GM18858 (cell line): ENCODE measurements around the gene TSPOAP1.
"Not testable (repeated sequence)": the region's sequence is repeated elsewhere in the genome, so short reads cannot be mapped to it uniquely, and the experiment has no call there.

ENCODE experiments used
- ATAC-seq: cut with Tn5 transposase; IDR thresholded peaks from one replicate; pipeline ENCODE4 v1.9.1; 2021; ENCODE audit not compliant: unreplicated experiment

TSPOAP1 gene

DNA sequence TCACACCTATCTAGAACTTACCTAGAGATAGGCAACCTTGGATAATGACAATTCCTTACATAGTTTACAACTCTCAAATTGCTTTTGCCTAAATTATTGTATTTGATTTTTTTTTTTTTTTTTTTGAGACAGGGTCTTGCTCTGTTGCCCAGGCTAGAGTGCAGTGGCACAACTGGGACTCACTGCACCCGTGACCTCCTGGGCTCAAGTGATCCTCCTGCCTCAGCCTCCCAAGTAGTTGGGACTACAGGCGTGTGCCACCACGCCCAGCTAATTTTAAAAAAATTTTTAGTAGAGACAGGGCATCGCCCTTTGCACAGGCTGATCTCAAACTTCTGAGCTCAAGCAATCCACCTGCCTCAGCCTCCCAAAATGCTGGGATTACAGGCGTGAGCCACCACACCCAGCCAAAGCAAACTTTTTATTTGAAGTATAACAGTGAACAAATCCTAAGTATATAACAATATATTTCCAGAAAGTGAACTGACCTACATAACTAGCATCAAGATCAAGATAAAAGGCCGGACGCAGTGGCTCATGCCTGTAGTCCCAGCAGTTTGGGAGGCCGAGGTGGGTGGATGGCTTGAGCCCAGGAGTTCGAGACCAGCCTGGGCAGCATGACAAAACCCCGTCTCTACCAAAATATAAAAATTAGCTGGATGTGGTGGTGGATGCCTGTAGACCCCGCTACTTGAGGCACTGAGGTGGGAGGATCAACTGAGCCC lies 12.7 kb upstream of the TSPOAP1 start:
- ATAC-seq = not testable (repeated sequence)

DNA sequence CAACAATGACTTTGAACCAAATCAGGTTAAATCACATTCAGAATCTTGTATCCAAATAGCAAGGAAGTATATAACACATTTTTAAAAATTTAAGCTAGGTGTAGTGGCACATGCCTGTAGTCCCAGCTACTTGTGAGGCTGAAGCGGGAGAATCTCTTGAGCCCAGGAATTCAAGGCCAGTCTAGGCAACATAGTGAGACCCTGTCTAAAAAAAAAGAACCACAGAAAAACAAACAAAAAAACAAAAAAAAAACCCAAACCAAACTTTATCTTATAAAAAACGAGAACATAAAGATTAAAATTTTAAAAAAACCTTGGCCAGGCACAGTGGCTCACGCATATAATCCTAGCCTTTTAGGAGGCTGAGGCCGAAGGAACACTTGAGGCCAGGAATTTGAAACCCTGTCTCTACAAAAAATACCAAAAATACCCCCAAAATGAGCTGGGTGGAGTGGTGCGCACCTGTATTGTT lies 11.8 kb upstream of the TSPOAP1 start:
- ATAC-seq = no peak

DNA sequence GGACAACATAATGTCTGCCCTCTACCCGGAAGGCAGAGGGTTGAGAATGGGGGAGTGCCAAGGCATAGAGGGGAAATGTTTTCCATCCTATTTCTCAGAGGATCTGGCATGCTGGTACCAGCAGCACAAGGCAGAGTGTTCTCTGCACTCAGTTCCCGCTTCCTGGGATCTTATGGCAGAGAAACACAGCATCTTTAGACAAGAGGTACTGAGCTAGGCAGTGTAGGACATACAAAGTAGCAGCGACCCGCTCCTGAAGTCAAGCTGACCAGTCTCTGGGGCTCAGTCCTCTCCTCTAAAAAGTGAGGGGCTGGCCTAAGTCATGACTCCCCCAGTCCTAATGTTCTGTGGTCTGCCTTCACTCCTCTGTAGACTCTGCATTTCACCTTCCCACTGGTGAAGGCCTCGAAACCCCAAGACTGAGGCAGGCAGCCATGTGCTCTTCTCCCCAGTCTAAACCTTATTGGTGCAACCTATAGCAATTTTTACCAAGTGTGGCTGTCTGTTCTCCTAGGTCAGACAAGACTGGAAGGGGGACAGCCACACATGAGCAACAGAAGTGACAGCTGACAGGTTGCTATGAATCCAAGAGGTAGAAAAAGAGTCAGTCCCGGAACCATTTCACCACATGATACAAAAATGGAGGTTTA lies 11.3 kb upstream of the TSPOAP1 start:
- no peak for ATAC-seq

DNA sequence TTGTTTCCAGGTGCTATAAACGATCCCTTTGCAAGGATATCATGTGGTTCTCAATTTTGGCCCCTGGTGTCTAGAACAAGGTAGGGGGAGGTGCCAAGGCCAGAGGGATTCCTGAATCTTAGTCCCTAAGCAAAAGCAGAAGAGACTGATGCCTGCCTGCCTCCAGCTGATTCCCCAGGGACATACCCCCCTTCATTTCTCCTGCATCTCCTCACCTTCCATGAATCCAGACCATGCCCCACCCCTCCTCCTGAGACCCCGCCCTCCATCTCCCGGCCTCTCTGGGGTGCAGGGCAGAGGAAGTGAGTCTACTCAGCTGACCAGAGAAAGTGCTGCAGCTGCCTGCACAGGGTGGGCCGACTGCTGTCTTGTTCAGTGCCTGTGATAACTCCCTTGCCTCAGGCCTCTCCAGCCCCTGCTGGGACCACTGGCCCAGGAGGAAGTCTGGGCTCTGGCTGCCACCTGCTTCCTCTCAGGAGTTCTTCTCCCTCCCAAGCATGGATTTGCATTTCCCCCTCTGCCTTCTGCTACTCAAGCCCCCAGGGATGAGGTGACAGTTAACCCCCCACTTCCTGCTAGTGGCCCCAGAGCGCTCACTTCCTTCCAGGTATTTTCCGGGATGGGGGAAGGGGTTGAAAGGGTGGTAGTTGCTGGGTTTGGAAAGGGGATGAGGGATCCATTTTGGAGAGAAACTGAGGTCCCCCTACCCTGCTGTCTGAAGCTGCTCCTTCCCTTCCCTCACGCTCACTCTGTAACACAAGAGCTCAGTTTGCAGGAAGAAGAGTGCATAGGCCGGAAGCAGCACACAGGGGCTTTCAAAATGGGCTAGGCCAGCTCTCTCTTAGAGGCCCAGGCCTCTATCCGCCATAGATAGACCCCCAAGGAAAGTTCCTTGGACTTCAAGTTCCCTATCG lies 10.5 kb upstream of the TSPOAP1 start:
- ATAC-seq = no peak

DNA sequence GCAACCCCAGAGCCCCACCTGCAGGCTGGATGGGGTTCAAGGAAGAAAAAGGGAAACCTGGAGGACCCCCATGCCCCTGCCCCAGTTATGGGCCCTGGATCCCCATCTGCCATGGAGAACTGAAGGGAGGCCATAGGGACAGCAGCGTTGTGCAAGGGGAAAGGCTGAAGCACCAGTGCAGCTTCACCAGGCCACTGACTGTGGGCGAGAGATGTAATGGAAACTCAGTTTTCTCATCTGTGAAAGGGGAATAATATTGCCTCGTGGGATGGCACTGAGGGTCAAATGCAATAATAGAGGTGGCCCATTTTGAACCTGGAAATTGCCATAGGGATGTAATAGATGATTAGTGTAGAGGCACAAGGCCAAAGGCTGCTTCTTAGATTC lies 9.9 kb upstream of the TSPOAP1 start:
- ATAC-seq = no peak

DNA sequence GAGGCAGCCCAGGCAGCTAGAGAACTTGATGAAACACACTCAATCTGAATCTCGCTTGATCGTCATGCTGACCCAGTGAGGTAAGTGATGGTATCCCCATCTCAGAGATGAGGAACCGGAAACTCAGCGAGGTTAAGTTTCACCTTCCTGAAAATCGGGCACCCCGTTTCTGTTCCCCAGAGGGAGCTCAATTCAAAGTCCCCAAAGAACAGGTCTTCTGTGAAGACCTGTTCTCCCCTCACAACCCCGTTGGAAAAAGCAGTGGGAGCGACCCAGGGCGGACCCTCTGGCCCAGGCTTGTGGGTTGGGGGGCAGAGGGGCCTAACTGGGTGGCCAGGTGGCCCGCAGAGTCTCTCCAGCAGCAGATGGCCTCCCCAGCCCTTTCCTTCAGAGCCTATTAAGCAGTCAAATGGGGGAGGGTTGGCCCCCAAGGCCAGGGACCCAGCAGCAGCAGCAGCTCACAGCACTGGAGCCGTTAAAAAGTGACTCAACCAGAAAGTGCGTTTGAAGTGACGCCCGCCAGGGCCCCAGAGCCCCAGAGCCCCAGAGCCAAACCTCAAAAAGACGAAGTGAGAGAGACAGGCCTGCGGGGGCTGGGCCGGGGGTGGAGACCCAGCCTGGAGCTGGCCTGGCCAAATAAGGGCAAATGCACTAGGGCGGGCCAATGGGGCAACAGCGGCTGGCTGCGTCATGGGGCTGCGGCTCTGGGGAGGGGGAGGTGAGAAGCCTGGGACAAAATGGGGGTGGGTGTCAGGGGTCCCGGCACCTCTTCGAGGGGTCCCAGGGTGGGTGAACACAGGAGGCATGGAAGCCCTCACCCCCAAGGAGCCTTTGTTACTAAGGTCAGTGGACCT lies 9.2 kb upstream of the TSPOAP1 start:
- peak; percentile 42 for ATAC-seq

DNA sequence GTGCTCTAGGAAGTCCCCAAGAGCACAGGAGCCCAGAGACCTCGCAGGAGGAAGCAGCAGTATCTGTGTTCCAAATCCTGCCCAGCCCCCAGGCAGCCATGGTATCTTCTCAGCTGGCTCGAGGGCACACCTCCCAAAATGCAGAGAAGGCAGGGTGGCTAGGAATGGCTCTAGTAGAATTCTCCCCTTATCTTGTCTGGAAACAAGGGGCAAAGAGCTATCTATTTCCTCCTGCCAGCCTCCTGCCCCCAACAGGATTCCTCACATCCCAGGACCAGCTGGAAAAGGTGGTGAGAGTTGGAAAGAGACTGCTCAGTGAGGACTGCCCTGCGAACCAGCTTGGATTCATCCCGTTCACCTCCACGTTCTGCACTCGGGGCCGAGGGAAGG lies 8.6 kb upstream of the TSPOAP1 start:
- no peak for ATAC-seq

DNA sequence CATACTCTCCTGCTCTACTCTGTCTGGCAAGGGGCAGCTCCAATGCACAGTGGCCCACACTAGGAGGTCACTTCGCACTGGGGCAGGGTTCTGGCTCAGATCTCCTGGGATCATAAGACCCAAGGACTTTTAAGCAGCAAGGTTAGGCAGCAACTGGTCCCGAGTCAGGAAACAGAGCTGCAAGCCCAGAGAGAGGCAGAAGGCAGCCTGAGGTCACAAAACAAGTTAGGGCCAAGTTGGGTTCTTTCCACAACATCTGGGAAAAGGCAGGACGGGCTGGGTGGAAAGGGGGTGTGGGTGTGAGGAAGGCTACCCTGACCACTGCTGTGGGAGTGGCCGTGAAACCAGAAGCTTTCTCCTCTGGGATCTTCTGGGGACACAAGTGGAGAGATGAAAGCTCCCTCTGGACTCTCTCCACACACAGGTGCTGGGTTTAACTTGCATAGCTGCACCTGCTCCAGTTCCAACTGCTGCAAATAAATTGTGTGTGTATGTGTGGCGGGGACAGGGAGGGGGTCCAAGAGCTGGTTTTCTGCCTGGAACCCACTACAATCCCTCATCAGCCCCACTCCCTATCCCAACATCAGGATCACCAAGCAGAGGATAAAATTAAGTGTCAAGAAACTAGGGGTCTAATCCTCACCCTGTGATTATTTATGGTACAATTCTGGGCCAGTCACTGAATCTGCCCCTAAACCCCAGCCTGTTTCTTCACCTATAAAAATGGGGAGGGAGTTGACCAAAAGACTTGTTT lies 8.0 kb upstream of the TSPOAP1 start:
- ATAC-seq = no peak

DNA sequence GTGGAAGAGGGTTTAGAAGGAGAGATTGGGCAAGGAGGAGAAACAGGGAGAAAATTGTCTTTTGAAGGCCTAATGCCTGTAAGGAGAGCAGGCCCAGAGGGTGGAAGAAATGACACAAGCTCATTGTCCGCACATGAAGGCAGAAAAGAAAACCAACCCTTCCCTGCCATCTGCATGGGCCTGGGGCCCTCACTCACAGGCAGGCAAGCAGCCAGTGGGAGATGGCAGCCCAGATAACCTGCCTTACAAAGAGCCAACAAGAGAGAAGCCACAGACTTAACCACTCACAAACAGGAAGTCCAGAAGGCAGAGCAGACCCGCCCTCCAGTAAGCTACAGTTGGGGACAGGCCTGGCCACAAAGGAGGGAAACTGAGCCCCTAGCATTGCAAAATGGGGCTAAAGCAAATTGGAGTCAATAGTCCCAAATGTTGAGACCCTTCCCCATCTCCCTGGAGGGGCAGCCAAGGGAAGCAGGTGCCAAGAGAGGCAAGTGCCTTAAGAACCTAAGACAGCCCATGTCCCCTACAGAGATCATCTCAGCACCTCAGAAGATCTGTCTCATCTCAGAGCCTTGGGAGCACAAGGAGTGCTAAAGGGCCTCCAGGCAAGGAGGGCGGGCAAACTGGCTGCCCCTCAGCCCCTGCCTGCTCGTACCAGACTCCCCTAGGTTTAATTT lies 7.3 kb upstream of the TSPOAP1 start:
- ATAC-seq = no peak

DNA sequence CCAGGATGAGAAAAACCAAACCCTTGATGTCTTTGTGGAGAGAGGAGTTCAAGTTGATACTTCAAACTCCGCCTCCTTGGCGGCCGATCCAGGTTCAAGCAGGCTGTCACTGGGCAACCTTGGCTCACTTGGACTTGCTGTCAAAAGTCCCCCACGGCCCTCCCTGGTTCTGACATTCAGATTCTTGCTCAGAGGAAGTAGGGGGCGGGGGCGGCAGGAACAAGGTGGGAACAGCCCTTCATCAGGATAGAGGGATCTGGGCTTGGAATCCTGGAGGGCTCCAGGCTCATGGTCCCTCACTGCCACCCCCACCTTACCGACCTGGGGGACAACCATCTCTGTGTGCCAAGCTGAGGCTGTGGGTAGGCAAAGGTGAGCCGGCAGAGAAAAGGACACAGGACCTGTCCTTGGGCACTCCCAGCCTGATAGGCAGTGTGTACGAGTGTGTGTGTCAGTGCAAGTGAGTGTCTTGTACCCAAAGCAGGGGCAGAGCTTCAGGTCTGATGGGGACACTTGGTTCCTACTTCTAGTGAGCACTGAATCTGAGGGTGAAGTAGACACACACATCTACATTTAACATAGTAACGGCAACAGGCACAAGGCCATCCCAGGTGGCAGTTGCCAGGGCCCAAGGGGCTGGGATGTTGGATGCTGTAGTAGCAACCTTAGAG lies 6.6 kb upstream of the TSPOAP1 start:
- ATAC-seq = no peak

DNA sequence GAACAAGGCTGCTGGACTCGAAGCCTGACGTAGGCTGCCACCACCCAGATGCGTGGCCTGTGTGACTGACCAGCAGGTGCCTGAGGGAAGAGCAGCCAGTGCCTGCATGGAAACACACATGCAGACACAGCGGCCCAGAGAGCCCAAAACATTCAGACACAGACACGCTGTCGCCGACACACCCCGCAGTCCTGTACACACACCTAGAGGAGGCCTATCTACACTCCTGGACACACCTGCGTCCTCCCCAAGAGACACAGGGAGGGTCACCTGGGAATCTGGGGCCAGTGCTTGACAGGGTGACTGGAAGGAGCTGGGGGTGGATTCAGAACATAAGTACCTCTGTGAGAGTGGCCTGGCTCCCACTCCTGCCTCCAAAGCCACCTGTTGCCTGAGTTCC lies 6.1 kb upstream of the TSPOAP1 start:
- no peak for ATAC-seq

DNA sequence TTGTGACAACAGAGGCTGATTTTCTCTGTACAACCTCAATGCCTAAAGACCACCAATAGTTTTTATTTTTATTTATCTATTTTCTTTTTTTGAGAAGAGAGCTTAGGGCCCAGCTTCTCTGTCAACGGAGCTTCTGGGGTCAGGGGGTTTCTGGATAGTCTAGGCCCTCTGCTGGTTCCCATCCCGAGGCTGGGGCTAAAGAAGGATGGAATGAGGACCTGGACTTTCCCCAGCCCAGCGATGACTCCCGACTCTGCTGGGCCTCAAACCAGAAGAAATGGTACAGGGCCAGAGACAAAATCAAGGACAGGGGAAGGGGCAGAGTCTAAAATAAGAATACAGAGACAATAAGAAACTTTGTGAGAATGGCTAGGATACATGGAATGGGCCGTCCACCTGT lies 5.7 kb upstream of the TSPOAP1 start:
- no peak for ATAC-seq

DNA sequence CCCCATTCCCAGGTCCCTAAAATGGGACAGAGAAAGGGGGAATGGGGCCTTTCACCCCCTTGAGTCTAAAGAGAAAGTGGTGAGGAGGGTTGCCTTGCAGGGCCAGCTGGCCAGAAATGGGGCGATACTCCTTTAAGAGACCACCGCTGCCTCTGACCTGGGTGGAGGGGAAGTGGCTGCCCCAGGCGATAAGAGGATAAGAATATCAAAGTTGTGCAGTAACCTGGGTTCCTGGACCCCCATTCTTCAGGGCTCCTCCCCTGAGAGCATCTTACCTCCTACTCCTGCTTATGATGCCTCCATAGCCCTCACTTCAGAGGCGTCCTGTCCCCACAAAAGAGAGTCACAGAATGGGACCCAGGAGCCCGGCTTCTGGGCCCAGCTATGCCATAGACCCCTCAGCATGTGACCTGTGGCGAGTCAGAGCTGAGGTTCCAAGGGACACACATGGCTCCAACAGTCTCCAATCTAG lies 5.2 kb upstream of the TSPOAP1 start:
- ATAC-seq = no peak

DNA sequence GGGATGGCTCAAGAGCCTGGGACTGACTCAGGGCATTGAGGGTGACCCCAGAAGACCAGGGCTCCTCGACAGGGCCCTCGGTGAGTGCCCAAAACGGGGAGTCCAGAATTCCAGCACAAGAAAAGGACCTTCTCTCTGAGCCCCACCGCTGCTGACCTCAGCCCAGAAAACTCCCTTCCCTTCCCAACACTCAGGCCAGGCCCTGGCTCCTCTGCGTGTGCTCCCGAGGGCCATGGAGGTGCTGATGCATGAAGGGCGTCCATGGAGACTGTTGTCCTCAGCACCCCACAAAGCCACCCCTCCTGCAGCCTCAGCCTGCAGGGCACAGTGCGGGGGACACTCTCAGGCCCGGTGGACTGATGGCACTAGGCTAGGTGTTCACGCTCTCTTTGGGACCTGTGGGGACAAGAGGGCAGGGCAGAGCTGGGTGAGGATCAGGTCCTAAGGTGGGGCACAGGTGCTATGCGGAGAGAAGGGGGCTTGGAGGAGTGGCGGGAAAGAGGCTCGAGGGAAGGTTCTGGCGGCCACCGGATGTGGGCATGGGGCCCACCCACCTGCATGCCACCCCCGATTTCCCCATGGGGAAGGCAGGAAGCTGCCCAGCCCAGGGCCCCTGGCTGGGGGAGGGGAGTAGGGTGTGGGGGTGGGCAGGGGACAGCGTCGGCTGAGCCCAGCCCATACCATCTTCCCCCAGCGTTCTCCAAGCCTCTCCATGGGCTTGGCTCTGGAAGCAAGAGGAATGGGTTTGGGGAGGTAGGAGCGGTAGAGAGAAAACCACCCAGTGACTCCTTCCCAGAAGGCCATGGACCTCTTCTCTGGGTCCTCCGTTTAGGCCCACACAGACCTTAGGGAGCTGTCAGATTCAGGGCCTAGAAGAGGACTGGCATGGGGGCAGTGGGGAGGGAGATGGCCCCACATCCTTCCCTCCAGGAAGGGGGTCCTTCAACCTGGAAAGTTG lies 4.5 kb upstream of the TSPOAP1 start:
- no peak for ATAC-seq

DNA sequence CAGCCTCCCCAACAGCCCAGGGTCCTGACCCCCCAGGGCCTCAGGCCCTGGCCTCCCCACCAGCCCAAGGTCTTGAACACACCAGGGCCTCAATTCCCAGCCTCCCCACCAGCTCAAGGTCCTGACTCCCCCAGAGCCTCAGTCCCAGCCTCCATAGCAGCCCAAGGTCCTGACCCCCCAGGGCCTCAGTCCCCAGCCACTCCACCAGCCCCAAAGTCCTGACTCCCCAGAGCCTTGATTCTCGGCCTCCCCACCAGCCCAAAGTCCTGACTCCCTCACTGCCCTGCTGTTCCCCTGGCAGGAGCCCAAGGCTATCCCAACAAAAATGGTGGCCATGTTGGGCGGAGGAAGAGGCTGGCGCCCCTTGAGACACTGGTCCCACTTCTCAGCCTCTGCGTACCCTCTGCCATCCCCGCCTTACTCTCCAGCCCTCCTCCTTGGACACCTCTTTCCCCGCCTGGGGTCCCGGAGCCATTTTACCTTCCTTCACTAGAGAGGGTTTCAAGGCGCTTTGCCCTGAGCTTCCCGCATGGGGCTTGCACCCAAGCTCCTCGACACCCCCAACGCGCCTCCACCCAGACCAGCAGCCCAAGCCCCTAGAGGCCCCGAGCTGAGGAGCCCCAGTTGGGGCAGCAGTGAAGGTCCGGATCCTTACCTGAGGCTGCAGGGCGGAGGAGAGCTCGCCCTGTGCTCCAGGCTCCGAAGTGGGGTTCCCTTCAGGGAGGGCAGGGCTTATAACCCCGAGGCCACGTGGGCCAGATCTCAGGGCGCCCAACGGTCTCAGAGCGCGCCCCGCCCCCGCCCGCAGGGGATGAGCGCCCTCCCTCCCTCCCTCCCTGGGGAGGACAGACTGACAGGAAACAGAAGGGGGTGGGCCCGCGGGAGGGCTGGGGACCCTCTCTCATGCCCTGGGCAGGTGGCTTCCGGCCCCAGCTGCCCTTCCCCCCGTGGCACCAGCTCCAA lies 3.5 kb upstream of the TSPOAP1 start:
- ATAC-seq = no peak

DNA sequence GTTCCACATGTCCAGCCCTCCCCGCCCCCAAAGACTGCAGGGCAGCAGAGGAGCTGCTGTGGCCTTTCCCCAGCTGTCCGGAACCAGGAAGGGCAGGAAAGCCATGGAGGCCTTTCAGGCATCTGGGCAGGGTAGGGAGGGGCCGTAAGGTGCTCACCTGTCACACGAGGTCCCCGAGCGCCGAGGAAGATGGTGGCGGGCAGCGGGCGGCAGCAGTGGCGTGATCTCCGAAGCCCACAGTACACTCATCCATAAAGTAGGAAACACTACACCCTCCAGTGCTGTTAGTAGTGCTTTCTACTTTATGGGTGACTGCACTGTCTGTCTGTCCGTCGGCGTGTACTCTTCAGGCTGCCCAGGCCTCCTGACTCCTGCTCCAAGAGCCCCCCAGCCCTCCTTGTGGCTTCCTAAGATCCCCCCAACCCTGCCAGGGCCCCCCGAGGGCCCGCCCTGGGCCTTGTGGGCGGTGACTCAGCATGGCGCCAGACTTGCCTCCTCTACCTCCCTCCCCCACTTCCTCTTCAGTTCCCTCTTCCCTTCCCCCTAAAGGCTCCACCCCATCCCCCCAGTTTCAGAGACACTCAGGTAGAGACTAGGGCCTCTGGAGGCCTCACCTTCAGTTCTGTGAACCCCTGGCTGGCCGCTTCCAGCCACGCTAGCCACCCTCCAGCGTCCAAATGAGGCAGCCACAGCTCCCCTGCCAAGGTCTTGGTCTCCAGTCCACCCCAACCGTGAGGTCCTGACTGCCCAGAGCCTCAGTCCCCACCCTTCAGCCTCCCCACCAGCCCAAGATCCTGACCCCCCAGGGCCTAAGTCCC lies 2.6 kb upstream of the TSPOAP1 start:
- ATAC-seq = no peak
